Smooth muscle cell (in vitro differentiated cells): Measurements from ENCODE around the gene KCNE2. TPM values are rescaled to one million over a fixed set of nuclear protein-coding genes. Genes with fewer than 3 reads are reported as not detected.
A peak's percentile ranks its signal among the peaks of the same experiment; 100 is the strongest.

Experiments
- DNase-seq: peaks from one replicate; lab custom pipeline; 2025; ENCODE audit not compliant: unreplicated experiment; lab: John Stamatoyannopoulos, UW
- H2AFZ ChIP-seq: fragments of 200-600 bp; sonication (generic); 2 replicates; pipeline ENCODE4 v1.6.0; 2016; ENCODE audit warnings: antibody characterized with exemption, low read depth, mild to moderate bottlenecking
- H3F3A ChIP-seq: fragments of 200-600 bp; sonication (generic); 2 replicates; pipeline ENCODE4 v1.6.0; 2017; ENCODE audit warnings: antibody characterized with exemption, low read depth
- H3K27ac ChIP-seq: fragments of 200-600 bp; sonication (generic); 2 replicates; pipeline ENCODE4 v1.5.1; 2016; ENCODE audit warnings: low read depth, mild to moderate bottlenecking
- H3K27me3 ChIP-seq: fragments of 200-600 bp; sonication (generic); 2 replicates; pipeline ENCODE4 v1.6.1; 2016; ENCODE audit warnings: low read depth, mild to moderate bottlenecking
- H3K36me3 ChIP-seq: fragments of 200-600 bp; sonication (generic); 2 replicates; pipeline ENCODE4 v1.5.1; 2016; ENCODE audit warnings: low read depth
- H3K4me1 ChIP-seq: fragments of 200-600 bp; sonication (generic); 2 replicates; pipeline ENCODE4 v1.5.1; 2016; ENCODE audit warnings: low read depth
- H3K4me2 ChIP-seq: fragments of 200-600 bp; sonication (generic); 2 replicates; pipeline ENCODE4 v1.6.0; 2016; ENCODE audit warnings: mild to moderate bottlenecking
- H3K4me3 ChIP-seq: fragments of 200-600 bp; sonication (generic); 2 replicates; pipeline ENCODE4 v1.5.1; 2016; ENCODE audit warnings: mild to moderate bottlenecking
- H3K79me2 ChIP-seq: fragments of 200-600 bp; sonication (generic); 2 replicates; pipeline ENCODE4 v1.6.0; 2016; ENCODE audit warnings: low read depth, mild to moderate bottlenecking
- H3K9ac ChIP-seq: fragments of 200-600 bp; sonication (generic); 2 replicates; pipeline ENCODE4 v1.6.0; 2016; ENCODE audit warnings: low read depth
- H3K9me3 ChIP-seq: fragments of 200-600 bp; sonication (generic); replicated peaks from 2 replicates; pipeline ENCODE4 v1.5.1; 2016; ENCODE audit warnings: low read depth
- H4K20me1 ChIP-seq: fragments of 200-600 bp; sonication (generic); 2 replicates; pipeline ENCODE4 v1.6.0; 2016; ENCODE audit warnings: low read depth
- CTCF ChIP-seq: fragments of 200-600 bp; sonication (generic); IDR thresholded peaks from 2 replicates; pipeline ENCODE4 v1.5.1; 2017; ENCODE audit warnings: borderline replicate concordance, mild to moderate bottlenecking, antibody characterized with exemption; ENCODE audit not compliant: insufficient read depth, poor library complexity, severe bottlenecking
- WGBS: methylation state at CpG from one replicate; pipeline ENCODE4 v1.1.7; 2016; ENCODE audit warnings: low lambda C conversion rate; 5-methylcytosine and 5-hydroxymethylcytosine counted together
- polyA plus RNA-seq: library from polyadenylated mRNA; unstranded; fragments of >200 nt; fragmentation: Nextera tagmentation; extraction: Ambion mirVana; gene quantifications from 2 replicates; pipeline ENCODE4 v1.2.1, GENCODE V29; 2016
- total RNA-seq: library from RNA; depleted of rRNA; stranded (reverse); fragments of >200 nt; gene quantifications from 2 replicates; pipeline ENCODE4 v1.2.3, GENCODE V29; 2014

Gene KCNE2
- total and polyA plus RNA-seq, 2 experiments from 2014 or later: 1.1 TPM; not detected in 1

GRCh38 chr21:34331726-34332125 lies 32.1 kb upstream of the KCNE2 start:
- H3K9me3 ChIP-seq: no peaks in the 10 kb centered on the region
- H3K4me2 ChIP-seq: no peak overlapping the region
- H3K36me3 ChIP-seq: no peaks in the 10 kb centered on the region
- no peaks in the 10 kb centered on the region for H3K27me3 ChIP-seq
- H3K4me1 ChIP-seq: peaks cover 24% of the 10 kb centered on the region
- H4K20me1 ChIP-seq: no peaks in the 10 kb centered on the region
- TF ChIP-seq CTCF: no peak
- H3K9ac ChIP-seq: no peak overlapping the region
- H3K79me2 ChIP-seq: no peaks in the 10 kb centered on the region
- no peaks in the 10 kb centered on the region for H3F3A ChIP-seq
- no peak overlapping the region for H3K27ac ChIP-seq
- H3K4me3 ChIP-seq: no peak overlapping the region
- 90% methylated on average over 5 of the region's 5 CpGs for WGBS
- no peak overlapping the region for H2AFZ ChIP-seq
- no peak for DNase-seq

GRCh38 chr21:34332347-34332746 lies 31.5 kb upstream of the KCNE2 start:
- Histone ChIP-seq H2AFZ (no peak overlapping the region), H3K9ac (no peak overlapping the region), H3K79me2 (no peaks in the 10 kb centered on the region), H3K9me3 (no peaks in the 10 kb centered on the region), H4K20me1 (no peaks in the 10 kb centered on the region), H3F3A (no peaks in the 10 kb centered on the region), H3K27ac (no peak overlapping the region), H3K4me2 (no peak overlapping the region), H3K36me3 (no peaks in the 10 kb centered on the region), H3K27me3 (no peaks in the 10 kb centered on the region), H3K4me3 (no peak overlapping the region), H3K4me1 (peaks cover 24% of the 10 kb centered on the region)
- WGBS: 96% methylated on average over 6 of the region's 6 CpGs
- DNase-seq: no peak
- no peak for TF ChIP-seq CTCF

GRCh38 chr21:34333121-34333739 lies 30.6 kb upstream of the KCNE2 start:
- no peaks in the 10 kb centered on the region for H3K27me3 ChIP-seq
- no peak for TF ChIP-seq CTCF
- WGBS: 49% methylated on average over 13 of the region's 13 CpGs
- peaks cover 24% of the 10 kb centered on the region for H3K4me1 ChIP-seq
- H2AFZ ChIP-seq: no peak overlapping the region
- H3K4me2 ChIP-seq: peak overlapping the region; percentile 69
- DNase-seq: no peak
- H4K20me1 ChIP-seq: no peaks in the 10 kb centered on the region
- no peaks in the 10 kb centered on the region for H3K9me3 ChIP-seq
- H3K36me3 ChIP-seq: no peaks in the 10 kb centered on the region
- H3K9ac ChIP-seq: no peak overlapping the region
- H3K4me3 ChIP-seq: no peak overlapping the region
- no peaks in the 10 kb centered on the region for H3F3A ChIP-seq
- H3K79me2 ChIP-seq: no peaks in the 10 kb centered on the region
- peak overlapping the region; percentile 47 for H3K27ac ChIP-seq

- no peak overlapping the region for H3K9ac ChIP-seq
- no peak for TF ChIP-seq CTCF
- no peak overlapping the region for H2AFZ ChIP-seq
- peaks cover 30% of the 10 kb centered on the region for H3K4me1 ChIP-seq
- H3K4me3 ChIP-seq: no peak overlapping the region
- no peaks in the 10 kb centered on the region for H3K9me3 ChIP-seq
- no peaks in the 10 kb centered on the region for H4K20me1 ChIP-seq
- H3K36me3 ChIP-seq: no peaks in the 10 kb centered on the region
- no peak overlapping the region for H3K4me2 ChIP-seq
- H3F3A ChIP-seq: peaks cover 6% of the 10 kb centered on the region
- no peak overlapping the region for H3K27ac ChIP-seq
- no peaks in the 10 kb centered on the region for H3K27me3 ChIP-seq
- H3K79me2 ChIP-seq: no peaks in the 10 kb centered on the region
- WGBS: 49% methylated on average over 6 of the region's 6 CpGs
- DNase-seq: no peak
Measured at GRCh38 chr21:34335316-34335715, 28.5 kb upstream of the KCNE2 start.
